Suppressor macrophage (primary cell): Measurements from ENCODE around the gene SLC10A6.

Experiments used
- DNase-seq, 4 experiments: peaks; one replicate each; pipeline ENCODE4 v3.0.0-alpha.2; 2020 to 2022

Gene SLC10A6

DNA sequence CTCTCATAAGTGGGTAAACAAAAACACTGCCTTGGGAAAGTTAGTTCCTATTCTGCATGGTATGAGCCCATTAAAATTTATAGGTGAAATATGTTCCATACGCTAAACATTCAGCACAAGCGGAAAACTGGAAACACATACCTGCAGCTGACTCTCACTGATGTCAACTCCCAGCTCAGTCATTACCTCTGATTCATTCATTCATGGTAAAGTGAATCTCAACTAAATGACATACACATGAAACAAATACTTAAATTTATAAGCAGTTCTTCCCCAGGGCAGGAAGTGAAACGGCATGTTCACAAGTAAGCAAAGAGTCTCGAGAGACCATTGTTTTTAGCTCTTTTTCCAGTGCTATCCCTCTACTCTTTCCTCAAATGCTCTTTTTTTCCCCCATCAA is 1.6 kb downstream of the SLC10A6 start:
- DNase-seq: no peak

DNA sequence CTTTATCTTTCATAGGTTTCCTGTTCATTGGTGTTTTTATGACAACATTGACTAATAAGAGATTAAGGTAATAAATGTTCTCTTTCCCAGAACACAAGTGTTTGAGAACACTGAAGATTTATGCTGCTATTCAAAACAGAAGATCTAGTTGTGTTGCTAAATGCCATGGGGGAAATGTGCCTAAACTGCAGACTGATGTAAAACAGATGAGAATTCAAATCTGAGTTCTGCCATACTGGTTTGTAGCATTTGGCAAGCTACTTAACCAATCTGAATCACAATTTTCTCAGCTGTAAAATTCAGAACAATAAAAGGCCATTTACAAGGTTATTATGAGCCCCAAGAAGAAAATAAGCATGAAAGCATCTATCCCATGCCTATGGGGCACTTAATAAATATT is 2.3 kb downstream of the SLC10A6 start:
- no peak for DNase-seq

DNA sequence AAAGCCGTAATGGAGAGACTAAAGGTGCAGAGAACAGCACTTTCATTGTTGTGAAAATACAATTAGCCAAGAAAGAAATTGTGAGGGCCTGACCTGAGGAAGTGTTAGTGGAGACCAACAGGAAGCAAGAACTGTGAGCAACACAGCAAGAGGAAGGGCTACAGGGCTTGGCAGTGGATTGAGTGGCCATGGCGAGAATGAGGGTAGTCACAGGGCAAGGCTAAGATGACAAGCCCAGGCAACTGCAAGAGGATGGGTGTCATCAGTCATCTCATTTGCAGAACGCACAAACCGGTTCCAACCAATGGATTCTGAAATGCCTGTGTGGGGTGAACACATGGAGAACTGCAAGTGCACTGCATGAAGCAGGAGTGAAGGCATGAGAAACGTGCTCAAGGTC is 3.6 kb downstream of the SLC10A6 start:
- peak; percentile 20 to 38 (median 27) for DNase-seq

DNA sequence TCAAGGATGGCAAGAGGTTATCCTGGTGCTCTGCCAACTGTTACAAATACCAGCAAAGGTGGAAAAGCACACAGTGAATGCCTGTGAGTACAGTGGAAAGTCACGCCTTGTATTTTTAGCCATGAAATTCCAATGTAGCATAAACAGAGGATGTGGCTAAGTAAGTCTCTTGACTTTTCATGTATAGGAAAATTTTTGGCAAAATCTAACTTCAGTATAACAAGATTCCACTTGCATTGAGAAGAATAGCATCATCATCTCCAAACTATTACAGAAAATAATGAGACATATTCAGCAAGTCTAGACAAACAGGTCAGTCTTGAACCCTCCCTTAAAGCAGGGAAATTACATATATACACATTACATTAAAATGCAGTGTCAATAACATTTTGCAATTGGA is 7.9 kb downstream of the SLC10A6 start:
- DNase-seq: no peak

- DNase-seq: no peak
Measured at GRCh38 chr4:86840858-86841257, 8.3 kb downstream of the SLC10A6 start.

- no peak for DNase-seq
Measured at GRCh38 chr4:86837691-86838503, 11.3 kb downstream of the SLC10A6 start.

GRCh38 chr4:86835677-86836076 is 13.5 kb downstream of the SLC10A6 start:
- no peak for DNase-seq

GRCh38 chr4:86834901-86835300 is 14.3 kb downstream of the SLC10A6 start:
- no peak for DNase-seq

GRCh38 chr4:86833615-86834014 is 15.6 kb downstream of the SLC10A6 start:
- no peak for DNase-seq

DNA sequence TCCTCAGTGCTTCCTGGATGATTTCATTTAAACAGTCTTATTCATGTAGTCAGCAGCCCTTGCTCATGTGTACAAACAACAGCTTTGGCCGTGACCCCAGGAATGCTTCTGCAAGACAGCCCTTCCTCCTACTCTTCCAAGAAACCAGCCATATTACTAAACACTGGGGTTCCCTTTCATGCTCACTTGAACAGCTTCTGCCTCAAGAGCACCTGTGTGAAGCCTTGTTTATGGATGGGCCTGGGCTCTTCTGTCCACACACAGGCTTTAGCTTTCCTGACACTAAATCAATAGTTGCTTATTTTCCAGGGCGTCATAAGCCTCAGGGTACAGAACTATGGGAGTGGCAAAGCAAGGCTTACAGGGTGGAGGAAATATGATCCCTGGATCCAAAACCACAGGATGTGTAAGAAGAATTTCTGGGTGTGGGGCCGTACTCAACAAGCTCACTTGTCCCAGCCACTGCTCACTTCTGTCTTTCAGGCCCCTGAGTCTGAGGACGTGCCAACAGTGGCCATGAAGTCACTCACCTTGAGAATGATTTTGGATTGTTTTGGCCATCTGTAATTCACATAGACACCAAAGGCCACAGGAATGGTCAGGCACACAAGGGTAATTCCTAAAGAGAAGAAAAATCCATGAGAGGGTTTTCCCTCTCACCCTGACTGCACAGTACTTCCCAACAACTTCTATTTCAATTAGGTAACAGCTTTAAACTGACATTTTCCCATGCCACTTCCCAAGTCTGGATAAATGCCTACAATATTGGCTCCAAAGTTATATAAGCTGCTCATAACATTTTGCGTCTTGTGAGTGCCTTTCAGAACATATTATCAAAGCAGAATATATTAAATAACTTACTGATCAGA is 17.7 kb downstream of the SLC10A6 start:
- peak in 3 of 4 experiments; percentile 12 to 30 (median 12) for DNase-seq

- DNase-seq: no peak
Measured at GRCh38 chr4:86825511-86825910, 23.7 kb downstream of the SLC10A6 start.

- no peak for DNase-seq
Measured at GRCh38 chr4:86822136-86822535, 27.0 kb downstream of the SLC10A6 start.

DNA sequence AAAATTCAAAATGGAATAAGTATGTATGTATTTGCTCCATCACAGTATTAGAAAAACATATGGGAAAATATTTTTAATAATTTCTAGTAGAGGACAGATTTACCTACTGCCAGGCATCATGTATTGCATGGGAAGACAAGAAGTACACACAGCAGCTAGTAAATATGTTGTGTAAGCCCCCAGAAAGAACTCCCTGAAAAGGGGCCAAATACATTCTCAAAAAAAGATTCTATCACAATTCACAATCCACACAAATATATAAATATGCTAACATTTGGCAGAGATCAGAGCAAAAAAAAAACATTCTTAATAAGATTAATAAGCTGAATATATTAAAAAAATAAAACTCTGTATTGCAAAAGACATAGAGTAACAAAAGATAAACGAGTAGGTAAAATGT is 28.0 kb downstream of the SLC10A6 start:
- no peak for DNase-seq

GRCh38 chr4:86819561-86819960 is 29.6 kb downstream of the SLC10A6 start:
- no peak for DNase-seq

GRCh38 chr4:86818841-86819240 is 30.3 kb downstream of the SLC10A6 start:
- no peak for DNase-seq

DNA sequence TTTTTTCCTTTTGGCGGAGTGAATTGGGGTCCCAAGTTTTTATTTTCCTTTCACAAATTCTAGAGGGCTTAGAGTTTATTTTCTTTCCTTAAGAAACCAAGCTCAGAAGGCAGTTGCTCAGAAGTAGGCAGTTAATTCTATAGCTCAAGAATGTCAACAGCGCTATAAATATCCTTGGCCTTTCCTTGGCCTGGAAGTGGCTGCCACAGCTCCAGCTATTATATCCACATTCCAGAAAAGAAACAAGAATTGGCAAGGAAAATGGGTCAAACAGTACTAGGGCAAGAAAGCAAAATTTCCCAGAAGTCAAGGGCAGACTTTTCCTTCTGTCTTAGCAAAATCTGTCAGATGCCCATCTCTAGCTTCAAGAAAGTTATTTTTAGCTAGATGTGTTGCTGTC is 31.0 kb downstream of the SLC10A6 start:
- DNase-seq: no peak

- no peak for DNase-seq
Measured at GRCh38 chr4:86816501-86817273, 32.5 kb downstream of the SLC10A6 start.

GRCh38 chr4:86815653-86816052 is 33.5 kb downstream of the SLC10A6 start:
- no peak for DNase-seq

DNA sequence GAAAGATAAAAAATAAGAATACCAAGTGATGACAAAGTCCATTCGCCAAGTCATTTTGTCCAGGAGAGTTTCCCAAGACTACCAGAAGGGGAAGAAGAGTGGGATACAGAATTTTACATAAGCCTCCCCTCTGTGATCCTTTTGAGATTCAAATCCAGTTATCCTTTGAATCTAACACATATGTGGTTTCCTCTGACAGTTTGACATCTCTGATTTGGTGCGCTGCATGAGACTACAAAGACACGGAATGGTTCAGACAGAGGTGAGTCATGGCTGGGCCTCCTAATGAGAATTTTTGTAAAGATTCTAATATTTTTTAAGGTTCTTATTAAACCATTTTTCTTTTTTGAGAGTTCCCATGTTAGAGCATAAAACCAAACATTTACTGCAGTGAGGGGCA is 38.3 kb downstream of the SLC10A6 start:
- no peak for DNase-seq

GRCh38 chr4:86809809-86810208 is 39.4 kb downstream of the SLC10A6 start:
- DNase-seq: no peak

- DNase-seq: no peak
Measured at GRCh38 chr4:86791126-86791525, 58.1 kb downstream of the SLC10A6 start.

DNA sequence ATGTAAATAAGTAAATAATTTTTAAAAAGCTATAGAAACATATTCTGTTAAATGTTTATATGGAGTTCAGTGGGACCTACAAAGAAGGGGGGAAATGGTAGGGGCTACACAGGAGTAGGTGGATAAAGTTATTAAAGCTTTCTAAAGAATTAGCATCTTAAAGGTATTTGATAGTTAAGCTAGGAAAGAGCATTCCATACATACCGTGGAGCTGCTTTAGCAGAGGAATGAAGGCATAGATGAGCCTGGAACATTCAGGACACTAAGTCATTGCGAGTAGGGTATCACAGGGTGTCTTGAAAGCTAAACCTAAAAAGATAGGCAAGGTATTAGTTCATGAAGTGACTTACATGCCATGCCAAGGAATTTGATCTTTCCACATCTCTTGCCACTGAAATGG is 60.4 kb downstream of the SLC10A6 start:
- DNase-seq: no peak

DNA sequence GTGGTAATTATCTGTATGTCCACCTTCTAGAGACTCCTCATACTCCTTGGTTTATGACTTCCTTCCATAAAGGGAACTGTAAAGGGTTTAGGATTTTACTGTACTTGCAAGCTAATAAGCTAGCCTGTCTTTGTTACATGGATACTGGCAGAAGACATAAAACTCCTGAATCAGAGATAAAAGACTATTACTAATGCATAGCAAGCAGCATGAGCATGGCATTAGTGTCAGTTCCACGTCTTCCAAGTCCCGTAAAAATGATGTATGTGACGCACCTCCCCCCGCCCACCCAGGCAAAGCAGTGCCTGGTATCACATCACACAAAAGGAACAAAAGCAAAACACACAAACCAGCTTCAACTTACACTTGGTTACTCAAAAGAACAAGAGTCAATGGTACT is 71.0 kb downstream of the SLC10A6 start:
- no peak for DNase-seq
